Neuronal stem cell (in vitro differentiated cells): ENCODE data around the gene MEGF9.

Experiments
- DNase-seq: peaks from one replicate; pipeline ENCODE4 v3.0.0-alpha.2; 2013; ENCODE audit warnings: low spot score
- H2AFZ ChIP-seq: one replicate; pipeline ENCODE4 v1.6.1; 2013; ENCODE audit warnings: mild to moderate bottlenecking, low read length, inconsistent platforms
- H2AK5ac ChIP-seq: 2 replicates; pipeline ENCODE4 v1.6.1; 2013; ENCODE audit warnings: low read depth, mild to moderate bottlenecking, inconsistent platforms, low read length, moderate library complexity, mixed read lengths
- H2BK120ac ChIP-seq: 2 replicates; pipeline ENCODE4 v1.6.1; 2013; ENCODE audit warnings: low read depth, mild to moderate bottlenecking, inconsistent platforms, low read length, moderate library complexity, mixed read lengths
- H2BK12ac ChIP-seq: one replicate; pipeline ENCODE4 v1.6.1; 2013; ENCODE audit warnings: low read length, inconsistent platforms
- H2BK15ac ChIP-seq: 2 replicates; pipeline ENCODE4 v1.6.1; 2013; ENCODE audit warnings: mild to moderate bottlenecking, low read length, inconsistent platforms, mixed read lengths
- H2BK5ac ChIP-seq: one replicate; pipeline ENCODE4 v1.6.1; 2013; ENCODE audit warnings: inconsistent platforms, mild to moderate bottlenecking, low read length, moderate library complexity
- H3K14ac ChIP-seq: one replicate; pipeline ENCODE4 v1.6.1; 2013; ENCODE audit warnings: low read length, inconsistent platforms
- H3K18ac ChIP-seq: 2 replicates; pipeline ENCODE4 v1.6.1; 2013; ENCODE audit warnings: low read length, inconsistent platforms
- H3K23ac ChIP-seq: 2 replicates; pipeline ENCODE4 v1.6.1; 2013; ENCODE audit warnings: low read depth, mild to moderate bottlenecking, mixed read lengths, low read length, inconsistent platforms; ENCODE audit not compliant: poor library complexity
- H3K27ac ChIP-seq: replicated peaks from 3 replicates; pipeline ENCODE4 v1.5.1; 2013; ENCODE audit warnings: low read length, inconsistent platforms
- H3K27me3 ChIP-seq, 3 experiments: 2 replicates each; pipeline ENCODE4 v1.6.1; 2013; ENCODE audit warnings: low read length in 3 of 3, mild to moderate bottlenecking in 2 of 3, inconsistent platforms in 1 of 3, low read depth in 1 of 3, mixed read lengths in 1 of 3, moderate library complexity in 1 of 3; ENCODE audit not compliant: control insufficient read depth in 3 of 3, insufficient read depth in 3 of 3
- H3K36me3 ChIP-seq, 2 donors: replicated peaks in 1 of 2; 2 replicates each; pipeline ENCODE4 v1.6.1; 2013; ENCODE audit warnings: low read length in 2 of 2; ENCODE audit not compliant: control insufficient read depth in 2 of 2, insufficient read depth in 2 of 2
- H3K4ac ChIP-seq: 2 replicates; pipeline ENCODE4 v1.6.1; 2013; ENCODE audit warnings: inconsistent platforms, mild to moderate bottlenecking, low read length, moderate library complexity
- H3K4me1 ChIP-seq, 2 donors: 1 replicate in 1 of 2; 2 replicates in 1 of 2; pipeline ENCODE4 v1.6.1; 2013; ENCODE audit warnings: low read length in 2 of 2, low read depth in 1 of 2; ENCODE audit not compliant: control insufficient read depth in 2 of 2, insufficient read depth in 1 of 2
- H3K4me2 ChIP-seq: one replicate; pipeline ENCODE4 v1.6.1; 2013; ENCODE audit warnings: mild to moderate bottlenecking, low read length, inconsistent platforms; ENCODE audit not compliant: insufficient read depth, poor library complexity, severe bottlenecking
- H3K4me3 ChIP-seq, 2 donors: 2 replicates each; pipeline ENCODE4 v1.5.1; 2013; ENCODE audit warnings: low read length in 2 of 2, mild to moderate bottlenecking in 2 of 2, inconsistent platforms in 1 of 2, moderate library complexity in 1 of 2
- H3K79me1 ChIP-seq: one replicate; pipeline ENCODE4 v1.6.1; 2013; ENCODE audit warnings: low read depth, mild to moderate bottlenecking, inconsistent platforms, low read length, moderate library complexity
- H3K9ac ChIP-seq: one replicate; pipeline ENCODE4 v1.6.1; 2013; ENCODE audit warnings: mild to moderate bottlenecking, low read depth, low read length, inconsistent platforms; ENCODE audit not compliant: poor library complexity
- H3K9me3 ChIP-seq, 2 donors: replicated peaks in 1 of 2; 2 replicates each; pipeline versions ENCODE3 to v1.6.1; 2013; ENCODE audit warnings: low read length in 2 of 2, mild to moderate bottlenecking in 2 of 2, inconsistent platforms in 1 of 2, low read depth in 1 of 2, mixed read lengths in 1 of 2, moderate library complexity in 1 of 2; ENCODE audit not compliant: control insufficient read depth in 2 of 2, insufficient read depth in 1 of 2
- H4K8ac ChIP-seq: one replicate; pipeline ENCODE4 v1.6.1; 2013; ENCODE audit warnings: low read depth, mild to moderate bottlenecking, inconsistent platforms, low read length, moderate library complexity
- H4K91ac ChIP-seq: one replicate; pipeline ENCODE4 v1.6.1; 2013; ENCODE audit warnings: low read length, low read depth, mild to moderate bottlenecking, inconsistent platforms; ENCODE audit not compliant: poor library complexity
- WGBS, 2 donors: extraction: QIAGEN DNeasy Blood & Tissue Kit; methylation state at CpG; one replicate each; pipeline ENCODE4 v1.1.7; 2013; ENCODE audit warnings: missing lambda C conversion rate in 2 of 2, mixed read lengths in 1 of 2; ENCODE audit not compliant: insufficient read length in 2 of 2, insufficient replicate concordance in 1 of 2; ENCODE audit errors: extremely low coverage in 2 of 2; 5-methylcytosine and 5-hydroxymethylcytosine counted together

The MEGF9 gene

GRCh38 chr9:120713257-120714087 is 798 bp downstream of the MEGF9 start:
- no peak overlapping the region for H3K4ac ChIP-seq
- H3K27me3 ChIP-seq, result no peaks in the 10 kb centered on the region
- H3K23ac ChIP-seq, result peak overlapping the region; percentile 90
- peak overlapping the region; percentile 90 for H3K14ac ChIP-seq
- H2BK12ac ChIP-seq, result peak overlapping the region; percentile 68
- no peak overlapping the region for H2BK120ac ChIP-seq
- peak overlapping the region; percentile 92 for H3K9ac ChIP-seq
- no peak overlapping the region for H3K27ac ChIP-seq
- peak overlapping the region; percentile 73 for H3K18ac ChIP-seq
- peak overlapping the region; percentile 85 for H3K4me2 ChIP-seq
- WGBS, 2 donors, result no CpG with 5 or more reads among the region's 50 CpGs
- H3K4me3 ChIP-seq, result peak overlapping the region; percentile 70 to 89
- H3K4me1 ChIP-seq, result peaks cover 13 to 15% of the 10 kb centered on the region in 2 donors
- H3K9me3 ChIP-seq, result peaks cover 0 to 2% of the 10 kb centered on the region in 2 donors
- H3K36me3 ChIP-seq, result peaks cover 0 to 11% of the 10 kb centered on the region in 2 donors
- no peak overlapping the region for H4K8ac ChIP-seq
- H3K79me1 ChIP-seq, result peaks cover 10% of the 10 kb centered on the region
- H2BK5ac ChIP-seq, result peak overlapping the region; percentile 71
- peak overlapping the region; percentile 95 for H2AFZ ChIP-seq
- no peak overlapping the region for H2BK15ac ChIP-seq
- no peak for DNase-seq
- peak overlapping the region; percentile 57 for H2AK5ac ChIP-seq
- no peak overlapping the region for H4K91ac ChIP-seq

GRCh38 chr9:120712539-120713031 is 1.7 kb downstream of the MEGF9 start:
- no peak overlapping the region for H2BK12ac ChIP-seq
- no peak overlapping the region for H3K23ac ChIP-seq
- H3K4ac ChIP-seq, result no peak overlapping the region
- H3K4me1 ChIP-seq, result peaks cover 13 to 15% of the 10 kb centered on the region in 2 donors
- DNase-seq, result no peak
- no peak overlapping the region for H2AFZ ChIP-seq
- H3K9me3 ChIP-seq, result peaks cover 0 to 2% of the 10 kb centered on the region in 2 donors
- H4K91ac ChIP-seq, result no peak overlapping the region
- no peak overlapping the region for H4K8ac ChIP-seq
- H2BK120ac ChIP-seq, result no peak overlapping the region
- peaks cover 0 to 13% of the 10 kb centered on the region in 2 donors for H3K36me3 ChIP-seq
- no peaks in the 10 kb centered on the region for H3K27me3 ChIP-seq
- H3K14ac ChIP-seq, result no peak overlapping the region
- peak overlapping the region; percentile 85 for H3K4me2 ChIP-seq
- H3K9ac ChIP-seq, result no peak overlapping the region
- peaks cover 10% of the 10 kb centered on the region for H3K79me1 ChIP-seq
- WGBS, 2 donors, result no CpG with 5 or more reads among the region's 4 CpGs
- no peak overlapping the region for H3K27ac ChIP-seq
- no peak overlapping the region for H2BK5ac ChIP-seq
- no peak overlapping the region for H2AK5ac ChIP-seq
- no peak overlapping the region for H2BK15ac ChIP-seq
- H3K18ac ChIP-seq, result no peak overlapping the region
- peak overlapping the region in 1 of 2 donors; percentile 70 for H3K4me3 ChIP-seq

- no peak overlapping the region for H2AFZ ChIP-seq
- no peak overlapping the region for H2BK120ac ChIP-seq
- peaks cover 0 to 13% of the 10 kb centered on the region in 2 donors for H3K36me3 ChIP-seq
- H3K23ac ChIP-seq, result no peak overlapping the region
- peaks cover 0 to 2% of the 10 kb centered on the region in 2 donors for H3K9me3 ChIP-seq
- no peak overlapping the region for H3K18ac ChIP-seq
- no peak overlapping the region for H2BK5ac ChIP-seq
- peak overlapping the region; percentile 26 for H3K4me2 ChIP-seq
- DNase-seq, result no peak
- H2BK15ac ChIP-seq, result no peak overlapping the region
- H3K9ac ChIP-seq, result no peak overlapping the region
- H3K4me1 ChIP-seq, result peaks cover 13 to 15% of the 10 kb centered on the region in 2 donors
- H4K8ac ChIP-seq, result no peak overlapping the region
- H3K27me3 ChIP-seq, result no peaks in the 10 kb centered on the region
- no peak overlapping the region for H3K27ac ChIP-seq
- H3K14ac ChIP-seq, result no peak overlapping the region
- WGBS, 2 donors, result no CpG with 5 or more reads among the region's 5 CpGs
- H2AK5ac ChIP-seq, result no peak overlapping the region
- no peak overlapping the region for H2BK12ac ChIP-seq
- H3K4me3 ChIP-seq, result peak overlapping the region in 1 of 2 donors; percentile 70
- no peak overlapping the region for H3K4ac ChIP-seq
- peaks cover 10% of the 10 kb centered on the region for H3K79me1 ChIP-seq
- no peak overlapping the region for H4K91ac ChIP-seq
Measured at GRCh38 chr9:120711841-120712538, 2.3 kb downstream of the MEGF9 start.

- no peak overlapping the region for H4K91ac ChIP-seq
- H3K4me2 ChIP-seq, result no peak overlapping the region
- H3K4ac ChIP-seq, result no peak overlapping the region
- H2AFZ ChIP-seq, result no peak overlapping the region
- H2AK5ac ChIP-seq, result no peak overlapping the region
- no peak for DNase-seq
- H3K23ac ChIP-seq, result no peak overlapping the region
- peaks cover 0 to 2% of the 10 kb centered on the region in 2 donors for H3K9me3 ChIP-seq
- no peaks in the 10 kb centered on the region for H3K27me3 ChIP-seq
- H3K4me1 ChIP-seq, result peaks cover 13 to 15% of the 10 kb centered on the region in 2 donors
- H3K27ac ChIP-seq, result no peak overlapping the region
- peaks cover 0 to 13% of the 10 kb centered on the region in 2 donors for H3K36me3 ChIP-seq
- no peak overlapping the region for H3K14ac ChIP-seq
- peaks cover 10% of the 10 kb centered on the region for H3K79me1 ChIP-seq
- no peak overlapping the region for H2BK120ac ChIP-seq
- no peak overlapping the region for H3K4me3 ChIP-seq
- no peak overlapping the region for H3K18ac ChIP-seq
- no peak overlapping the region for H4K8ac ChIP-seq
- no peak overlapping the region for H2BK5ac ChIP-seq
- no peak overlapping the region for H3K9ac ChIP-seq
- no peak overlapping the region for H2BK15ac ChIP-seq
- H2BK12ac ChIP-seq, result no peak overlapping the region
Measured at GRCh38 chr9:120711354-120711753, 2.9 kb downstream of the MEGF9 start.
